Measurements from ENCODE around the gene ARHGAP10.
"Not testable (repeated sequence)": the region's sequence is repeated elsewhere in the genome, so short reads cannot be mapped to it uniquely, and the experiment has no call there.

ARHGAP10 gene

GRCh38 chr4:147799057-147799456 lies 67.2 kb downstream of the ARHGAP10 start:
- not testable (repeated sequence) for DNase-seq

- no peak for DNase-seq
Measured at GRCh38 chr4:147799986-147800555, 68.2 kb downstream of the ARHGAP10 start.

GRCh38 chr4:147801820-147802219 lies 69.9 kb downstream of the ARHGAP10 start:
- DNase-seq, result no peak

GRCh38 chr4:147802346-147802745 lies 70.5 kb downstream of the ARHGAP10 start:
- DNase-seq, result no peak

GRCh38 chr4:147805946-147806345 lies 74.1 kb downstream of the ARHGAP10 start:
- DNase-seq, result no peak

- DNase-seq, result no peak
Measured at GRCh38 chr4:147808447-147808846, 76.6 kb downstream of the ARHGAP10 start.

- no peak for DNase-seq
Measured at GRCh38 chr4:147809211-147809610, 77.3 kb downstream of the ARHGAP10 start.

- DNase-seq, result no peak
Measured at GRCh38 chr4:147811878-147812277, 80.0 kb downstream of the ARHGAP10 start.

GRCh38 chr4:147813109-147813773 lies 81.4 kb downstream of the ARHGAP10 start:
- DNase-seq, result no peak

- no peak for DNase-seq
Measured at GRCh38 chr4:147813973-147814372, 82.1 kb downstream of the ARHGAP10 start.

- DNase-seq, result no peak
Measured at GRCh38 chr4:147814376-147814775, 82.5 kb downstream of the ARHGAP10 start.

GRCh38 chr4:147815741-147816140 lies 83.9 kb downstream of the ARHGAP10 start:
- no peak for DNase-seq

- no peak for DNase-seq
Measured at GRCh38 chr4:147816382-147817254, 84.7 kb downstream of the ARHGAP10 start.

- no peak for DNase-seq
Measured at GRCh38 chr4:147820975-147821374, 89.1 kb downstream of the ARHGAP10 start.

GRCh38 chr4:147821555-147821954 lies 89.7 kb downstream of the ARHGAP10 start:
- no peak for DNase-seq

- no peak for DNase-seq
Measured at GRCh38 chr4:147822128-147822527, 90.2 kb downstream of the ARHGAP10 start.

- DNase-seq, result no peak
Measured at GRCh38 chr4:147823130-147823529, 91.2 kb downstream of the ARHGAP10 start.

- no peak for DNase-seq
Measured at GRCh38 chr4:147824316-147824715, 92.4 kb downstream of the ARHGAP10 start.

GRCh38 chr4:147824884-147825283 lies 93.0 kb downstream of the ARHGAP10 start:
- no peak for DNase-seq

GRCh38 chr4:147825451-147826287 lies 93.8 kb downstream of the ARHGAP10 start:
- no peak for DNase-seq

GRCh38 chr4:147826288-147826646 lies 94.4 kb downstream of the ARHGAP10 start:
- DNase-seq, result no peak

GRCh38 chr4:147828331-147828905 lies 96.5 kb downstream of the ARHGAP10 start:
- no peak for DNase-seq

Data from T1000 (cell line).